Erythroblast (primary cell): ENCODE measurements around the gene HIC1.

ENCODE experiments used
- GATA1 ChIP-seq: IDR thresholded peaks from 2 replicates; pipeline ENCODE4 v1.6.1; 2011; ENCODE audit warnings: low read depth, mild to moderate bottlenecking, control low read depth, low read length, moderate library complexity
- POLR2A ChIP-seq: IDR thresholded peaks from 2 replicates; pipeline ENCODE4 v1.6.1; 2011; ENCODE audit warnings: mild to moderate bottlenecking, low read length

DNA sequence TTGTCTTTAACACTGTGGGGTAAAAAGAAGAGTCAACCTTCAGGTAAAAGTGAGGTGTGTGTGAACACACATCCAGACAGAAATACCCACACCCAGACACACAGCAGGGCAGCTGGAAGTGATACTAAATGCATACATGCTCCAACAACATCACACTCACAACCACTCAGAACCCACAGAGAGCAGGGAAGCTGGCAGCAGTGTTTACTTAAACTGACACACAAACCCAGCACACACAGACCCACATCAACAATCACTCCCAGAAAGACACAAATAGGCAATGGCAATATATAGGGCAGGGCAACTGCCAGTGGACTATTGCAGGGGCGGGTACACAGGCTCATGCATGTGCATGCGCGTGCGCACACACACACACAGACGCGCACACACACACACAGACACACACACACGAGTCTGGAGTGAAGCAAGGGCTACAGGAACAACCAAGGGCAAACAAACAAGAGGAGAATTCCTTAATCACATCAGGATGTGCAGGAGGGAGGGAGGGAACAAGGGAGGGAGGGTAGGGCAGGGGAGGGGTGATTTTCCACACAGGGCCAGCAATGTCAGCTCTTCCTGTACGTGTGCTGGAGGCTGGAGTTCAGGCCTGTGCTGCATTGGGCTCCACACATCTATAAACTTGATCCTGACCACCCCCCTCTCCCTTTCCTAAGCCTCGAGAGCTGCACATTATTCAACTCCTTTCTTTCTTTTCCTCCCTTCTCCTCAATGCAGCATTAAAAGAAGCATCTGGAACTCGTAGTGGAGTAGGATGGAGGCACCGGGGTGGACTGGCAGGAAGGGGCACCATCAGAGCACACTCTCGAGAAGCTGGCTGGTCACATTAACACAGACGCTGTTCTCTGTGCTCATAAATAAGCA lies 30.1 kb downstream of the HIC1 start:
- TF ChIP-seq POLR2A (no peak), GATA1 (no peak)
